PC-9 (cell line): ENCODE data around the gene NAGPA. TPM values are rescaled to one million over a fixed set of nuclear protein-coding genes. Genes with fewer than 3 reads are reported as not detected.

ENCODE experiments used
- BruUV-seq: library from RNA; stranded (reverse); fragments of 400-500 nt; replicated peaks from 2 replicates; lab custom pipeline; 2021; lab: Mats Ljungman, UMichigan
- CTCF ChIA-PET: fragments of 300-600 bp; sonication (Branson Sonifier 250); formaldehyde crosslinking; loops from one replicate; lab custom pipeline; 2022; ENCODE audit warnings: antibody characterized with exemption; lab: Charles Lee
- POLR2A ChIA-PET: fragments of 300-600 bp; sonication (Branson Sonifier 250); formaldehyde crosslinking; loops from one replicate; lab custom pipeline; 2022; ENCODE audit warnings: antibody characterized with exemption; ENCODE audit not compliant: unreplicated experiment; lab: Charles Lee
- DNase-seq, 2 experiments: peaks; one replicate each; pipeline versions ENCODE4 v3.0.0 to v3.0.0-alpha.2; 2015 to 2022; ENCODE audit warnings: mixed read lengths in 1 of 2
- H2AFZ ChIP-seq: fragments of 200-600 bp; sonication (generic); 2 replicates; pipeline ENCODE4 v1.8.1; 2017; ENCODE audit warnings: antibody characterized with exemption
- H3F3A ChIP-seq: fragments of 200-600 bp; sonication (generic); 2 replicates; pipeline ENCODE4 v1.8.1; 2017; ENCODE audit warnings: antibody characterized with exemption, mild to moderate bottlenecking, low read depth; ENCODE audit not compliant: insufficient read depth
- H3K27ac ChIP-seq: fragments of 200-600 bp; sonication (generic); 2 replicates; pipeline ENCODE4 v1.6.1; 2016; ENCODE audit warnings: mixed run types
- H3K27me3 ChIP-seq: fragments of 200-600 bp; sonication (generic); 2 replicates; pipeline ENCODE4 v1.6.1; 2016; ENCODE audit warnings: low read depth, mixed run types; ENCODE audit not compliant: insufficient read depth
- H3K36me3 ChIP-seq: fragments of 200-600 bp; sonication (generic); 2 replicates; pipeline ENCODE4 v1.6.1; 2016; ENCODE audit warnings: low read depth, mixed run types
- H3K4me1 ChIP-seq: fragments of 200-600 bp; sonication (generic); replicated peaks from 2 replicates; pipeline ENCODE4 v1.6.1; 2016; ENCODE audit warnings: mixed run types; ENCODE audit not compliant: insufficient read depth
- H3K4me2 ChIP-seq: fragments of 200-600 bp; sonication (generic); 2 replicates; pipeline ENCODE4 v1.6.1; 2017; ENCODE audit warnings: mixed run types
- H3K4me3 ChIP-seq: fragments of 200-600 bp; sonication (generic); 2 replicates; pipeline ENCODE4 v1.6.1; 2016; ENCODE audit warnings: mixed run types
- H3K79me2 ChIP-seq: fragments of 200-600 bp; sonication (generic); 2 replicates; pipeline ENCODE4 v1.6.1; 2017; ENCODE audit warnings: low read depth, mixed run types
- H3K9me2 ChIP-seq: fragments of 200-600 bp; sonication (generic); 2 replicates; pipeline ENCODE4 v1.8.1; 2017; ENCODE audit warnings: mild to moderate bottlenecking; ENCODE audit not compliant: insufficient read depth
- H3K9me3 ChIP-seq: fragments of 200-600 bp; sonication (generic); 2 replicates; pipeline ENCODE4 v1.8.1; 2016; ENCODE audit warnings: low read depth; ENCODE audit not compliant: insufficient read depth
- H4K20me1 ChIP-seq: fragments of 200-600 bp; sonication (generic); 2 replicates; pipeline ENCODE4 v1.8.1; 2017; ENCODE audit not compliant: insufficient read depth
- EZH2 ChIP-seq: fragments of 200-600 bp; sonication (generic); IDR thresholded peaks from 2 replicates; pipeline ENCODE4 v1.8.0; 2017; ENCODE audit warnings: antibody characterized with exemption, low read depth
- intact Hi-C: fragments of 100-400 bp; cut with micrococcal nuclease; formaldehyde crosslinking; loops from one replicate; pipeline ENCODE4 v1.10.0; 2022; ENCODE audit not compliant: unreplicated experiment
- total RNA-seq: library from RNA; stranded (reverse); gene quantifications from 2 replicates; pipeline ENCODE4 v1.2.3, GENCODE V29; 2021
- TF ChIP-seq, protein P1 (sequence below): fragments of 200-600 bp; sonication (generic); conservative IDR thresholded peaks from 2 replicates; pipeline ENCODE4 v1.6.1; 2017; ENCODE audit warnings: mixed run types, antibody characterized with exemption, mild to moderate bottlenecking, moderate library complexity

The NAGPA gene
- total RNA-seq, 1 experiment from 2014 or later = 20.6 TPM

GRCh38 chr16:5069048-5069447 is 35.3 kb upstream of the NAGPA start:
- POLR2A ChIA-PET = no interaction called here
- no peak for DNase-seq
- intact Hi-C loops = no loop called here
- H3K79me2 ChIP-seq = peaks cover 16% of the 10 kb centered on the region; the same call in 1 of the 2 replicates
- H3K27ac ChIP-seq = no peak overlapping the region
- H3K27me3 ChIP-seq = peaks cover 30% of the 10 kb centered on the region
- H3K9me3 ChIP-seq = no peaks in the 10 kb centered on the region
- H2AFZ ChIP-seq = no peak overlapping the region
- H4K20me1 ChIP-seq = no peaks in the 10 kb centered on the region; the same call in 1 of the 2 replicates
- no peak overlapping the region for H3K4me2 ChIP-seq
- H3K9me2 ChIP-seq = no peaks in the 10 kb centered on the region
- H3F3A ChIP-seq = no peaks in the 10 kb centered on the region; the same call in 1 of the 2 replicates
- BruUV-seq = no TSS peak
- no peak overlapping the region for H3K4me3 ChIP-seq
- no peak for TF ChIP-seq EZH2
- TF ChIP-seq, protein P1, sequence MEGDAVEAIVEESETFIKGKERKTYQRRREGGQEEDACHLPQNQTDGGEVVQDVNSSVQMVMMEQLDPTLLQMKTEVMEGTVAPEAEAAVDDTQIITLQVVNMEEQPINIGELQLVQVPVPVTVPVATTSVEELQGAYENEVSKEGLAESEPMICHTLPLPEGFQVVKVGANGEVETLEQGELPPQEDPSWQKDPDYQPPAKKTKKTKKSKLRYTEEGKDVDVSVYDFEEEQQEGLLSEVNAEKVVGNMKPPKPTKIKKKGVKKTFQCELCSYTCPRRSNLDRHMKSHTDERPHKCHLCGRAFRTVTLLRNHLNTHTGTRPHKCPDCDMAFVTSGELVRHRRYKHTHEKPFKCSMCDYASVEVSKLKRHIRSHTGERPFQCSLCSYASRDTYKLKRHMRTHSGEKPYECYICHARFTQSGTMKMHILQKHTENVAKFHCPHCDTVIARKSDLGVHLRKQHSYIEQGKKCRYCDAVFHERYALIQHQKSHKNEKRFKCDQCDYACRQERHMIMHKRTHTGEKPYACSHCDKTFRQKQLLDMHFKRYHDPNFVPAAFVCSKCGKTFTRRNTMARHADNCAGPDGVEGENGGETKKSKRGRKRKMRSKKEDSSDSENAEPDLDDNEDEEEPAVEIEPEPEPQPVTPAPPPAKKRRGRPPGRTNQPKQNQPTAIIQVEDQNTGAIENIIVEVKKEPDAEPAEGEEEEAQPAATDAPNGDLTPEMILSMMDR = no peak
- H3K4me1 ChIP-seq = peaks cover 12% of the 10 kb centered on the region
- CTCF ChIA-PET = no interaction called here
- no peaks in the 10 kb centered on the region for H3K36me3 ChIP-seq

DNA sequence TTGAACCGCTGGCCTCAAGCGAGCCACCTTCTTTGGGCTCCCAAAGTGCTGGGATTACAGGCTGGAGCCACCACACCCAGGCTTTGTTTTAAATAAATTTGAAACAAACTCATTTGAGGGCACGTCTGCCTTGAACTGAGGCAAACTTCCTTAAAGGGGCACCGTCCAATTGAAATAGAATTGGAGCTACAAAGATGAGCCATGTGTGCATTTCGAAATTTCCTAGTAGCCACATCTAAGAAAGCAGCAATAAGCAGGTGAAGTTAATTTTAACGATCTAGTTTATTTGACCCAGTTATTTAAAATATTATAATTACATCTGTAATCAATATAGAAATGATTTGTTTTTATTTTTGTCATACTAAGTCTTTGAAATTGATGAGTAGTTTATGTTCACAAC is 32.8 kb upstream of the NAGPA start:
- no peak overlapping the region for H3K4me2 ChIP-seq
- POLR2A ChIA-PET = no interaction called here
- intact Hi-C loops = no loop called here
- peaks cover 5% of the 10 kb centered on the region for H3K4me1 ChIP-seq
- no peak for TF ChIP-seq EZH2
- TF ChIP-seq, protein P1 = no peak
- no peak overlapping the region for H3K4me3 ChIP-seq
- H2AFZ ChIP-seq = no peak overlapping the region
- no peaks in the 10 kb centered on the region for H3K36me3 ChIP-seq
- H3K27me3 ChIP-seq = peaks cover 53% of the 10 kb centered on the region
- H3F3A ChIP-seq = no peaks in the 10 kb centered on the region; the same call in 1 of the 2 replicates
- DNase-seq = no peak
- H4K20me1 ChIP-seq = no peaks in the 10 kb centered on the region; the same call in 1 of the 2 replicates
- H3K27ac ChIP-seq = no peak overlapping the region
- H3K9me2 ChIP-seq = no peaks in the 10 kb centered on the region
- CTCF ChIA-PET = no interaction called here
- no peaks in the 10 kb centered on the region for H3K9me3 ChIP-seq
- no peaks in the 10 kb centered on the region for H3K79me2 ChIP-seq
- BruUV-seq = no TSS peak

GRCh38 chr16:5065813-5066212 is 32.1 kb upstream of the NAGPA start, which contains the start of gene C16orf89:
Gene C16orf89 (minus strand): TSS chr16:5065956. CDS start chr16:5065908, 48 bp downstream.
- intact Hi-C loops = no loop called here
- Histone ChIP-seq H2AFZ (no peak within 1 kb of the TSS), H3K4me3 (no peak within 1 kb of the TSS), H3K4me1 (no peaks in the 10 kb centered on the region), H3K9me3 (no peaks in the 10 kb centered on the region), H4K20me1 (no peaks in the 10 kb centered on the region; the same call in 1 of the 2 replicates), H3F3A (no peaks in the 10 kb centered on the region; the same call in 1 of the 2 replicates), H3K27ac (no peak within 1 kb of the TSS), H3K27me3 (peaks cover 55% of the 10 kb centered on the region), H3K9me2 (no peaks in the 10 kb centered on the region), H3K36me3 (no peaks in the 10 kb centered on the region), H3K4me2 (no peak within 1 kb of the TSS), H3K79me2 (no peaks in the 10 kb centered on the region)
- CTCF ChIA-PET = interaction anchor here (0.6 kb wide), 1 partner anchor 331 kb away, joined by 3 read pairs; the partner anchor contains the start of gene DNAAF8
- BruUV-seq = no TSS peak
- POLR2A ChIA-PET = no interaction called here
- TF ChIP-seq EZH2 = no peak
- TF ChIP-seq, protein P1 = no peak
- no peak for DNase-seq
